Neural cell (in vitro differentiated cells): Measurements from ENCODE around the gene DUSP2. TPM values are rescaled to one million over a fixed set of nuclear protein-coding genes. Genes with fewer than 3 reads are reported as not detected.

ENCODE experiments used
- H2AFZ ChIP-seq: fragments of 200-600, 300-800 bp; sonication (generic), shearing (Covaris generic); 2 replicates; pipeline ENCODE4 v1.6.0; 2014; ENCODE audit warnings: low read depth, mild to moderate bottlenecking, antibody characterized with exemption, low read length, moderate library complexity
- H3F3A ChIP-seq: fragments of 200-600 bp; shearing (Covaris generic); 2 replicates; pipeline ENCODE4 v1.6.1; 2016; ENCODE audit warnings: mild to moderate bottlenecking, moderate library complexity, mixed read lengths, antibody characterized with exemption, low read length; ENCODE audit not compliant: insufficient read depth, poor library complexity, severe bottlenecking
- H3K27ac ChIP-seq: fragments of 200-600, 300-800 bp; sonication (generic), shearing (Covaris generic); 2 replicates; pipeline ENCODE4 v1.5.1; 2014; ENCODE audit warnings: mild to moderate bottlenecking, low read length, moderate library complexity
- H3K27me3 ChIP-seq: fragments of 300-800, 200-600 bp; sonication (generic), shearing (Covaris generic); 2 replicates; pipeline ENCODE4 v1.6.0; 2014; ENCODE audit warnings: mild to moderate bottlenecking, low read depth, low read length, moderate library complexity; ENCODE audit not compliant: insufficient read depth
- H3K36me3 ChIP-seq: fragments of 300-800, 200-600 bp; sonication (generic), shearing (Covaris generic); 2 replicates; pipeline ENCODE4 v1.5.1; 2014; ENCODE audit warnings: mild to moderate bottlenecking, antibody characterized with exemption, low read length, moderate library complexity; ENCODE audit not compliant: insufficient read depth
- H3K4me2 ChIP-seq: fragments of 300-800, 200-600 bp; sonication (generic), shearing (Covaris generic); 2 replicates; pipeline ENCODE4 v1.6.0; 2014; ENCODE audit warnings: mild to moderate bottlenecking, low read length
- H3K4me3 ChIP-seq: fragments of 300-800, 200-600 bp; sonication (generic), shearing (Covaris generic); 2 replicates; pipeline ENCODE4 v1.5.1; 2014; ENCODE audit warnings: mild to moderate bottlenecking, low read length, moderate library complexity
- H3K79me2 ChIP-seq: fragments of 200-600 bp; shearing (Covaris generic); replicated peaks from 2 replicates; pipeline ENCODE4 v1.6.0; 2014; ENCODE audit warnings: mild to moderate bottlenecking, low read length, moderate library complexity; ENCODE audit not compliant: insufficient read depth
- H3K9ac ChIP-seq: fragments of 300-800, 200-600 bp; sonication (generic), shearing (Covaris generic); 2 replicates; pipeline ENCODE4 v1.6.1; 2016; ENCODE audit warnings: mild to moderate bottlenecking, low read length, mixed read lengths
- H3K9me2 ChIP-seq: fragments of 200-600 bp; shearing (Covaris generic); 2 replicates; pipeline ENCODE4 v1.6.1; 2016; ENCODE audit warnings: mild to moderate bottlenecking, low read length, mixed read lengths; ENCODE audit not compliant: insufficient read depth
- H3K9me3 ChIP-seq: fragments of 200-600, 300-800 bp; sonication (generic), shearing (Covaris generic); 2 replicates; pipeline ENCODE4 v1.6.1; 2016; ENCODE audit warnings: mild to moderate bottlenecking, mixed run types, low read length, moderate library complexity, mixed read lengths
- H4K20me1 ChIP-seq: fragments of 200-600 bp; shearing (Covaris generic); 2 replicates; pipeline ENCODE4 v1.6.1; 2016; ENCODE audit warnings: mild to moderate bottlenecking, mixed run types; ENCODE audit not compliant: insufficient read depth
- EP300 ChIP-seq: fragments of 450-650 bp; conservative IDR thresholded peaks from 2 replicates; pipeline ENCODE4 v1.6.1; 2014; ENCODE audit warnings: antibody characterized with exemption, mild to moderate bottlenecking, moderate library complexity; ENCODE audit not compliant: poor library complexity, severe bottlenecking
- EZH2 ChIP-seq: fragments of 200-600, 300-800 bp; shearing (Covaris generic), sonication (generic); IDR thresholded peaks from 2 replicates; pipeline ENCODE4 v1.6.1; 2014; ENCODE audit warnings: antibody characterized with exemption, low read length, borderline replicate concordance, mild to moderate bottlenecking; ENCODE audit not compliant: insufficient read depth, poor library complexity, severe bottlenecking
- MXI1 ChIP-seq: fragments of 450-650 bp; conservative IDR thresholded peaks from 2 replicates; pipeline ENCODE4 v1.6.1; 2014; ENCODE audit warnings: antibody characterized with exemption, mild to moderate bottlenecking; ENCODE audit not compliant: poor library complexity, severe bottlenecking
- POLR2AphosphoS5 ChIP-seq: IDR thresholded peaks from 2 replicates; pipeline ENCODE4 v1.6.1; 2012
- RAD21 ChIP-seq: fragments of 450-650 bp; conservative IDR thresholded peaks from 2 replicates; pipeline ENCODE4 v1.6.1; 2014; ENCODE audit warnings: antibody characterized with exemption, mild to moderate bottlenecking, moderate library complexity
- SMC3 ChIP-seq: fragments of 450-650 bp; conservative IDR thresholded peaks from 2 replicates; pipeline ENCODE4 v1.6.1; 2014; ENCODE audit warnings: antibody characterized with exemption, mild to moderate bottlenecking, moderate library complexity; ENCODE audit not compliant: poor library complexity
- TAF1 ChIP-seq: IDR thresholded peaks from 2 replicates; pipeline ENCODE4 v1.6.1; 2012; ENCODE audit warnings: low read depth
- polyA plus RNA-seq: library from polyadenylated mRNA; depleted of rRNA; stranded (reverse); fragments of >200 nt; gene quantifications from 2 replicates; pipeline ENCODE4 v1.2.3, GENCODE V29; 2014
- TF ChIP-seq, protein P1 (sequence below): fragments of 450-650 bp; IDR thresholded peaks from 2 replicates; pipeline ENCODE4 v1.5.1; 2014; ENCODE audit warnings: antibody characterized with exemption, mild to moderate bottlenecking, moderate library complexity; ENCODE audit not compliant: poor library complexity, severe bottlenecking
- TF ChIP-seq, protein P2 (sequence below): IDR thresholded peaks from 2 replicates; pipeline ENCODE4 v1.6.1; 2012; ENCODE audit warnings: borderline replicate concordance

Gene DUSP2
- polyA plus RNA-seq, 1 donor from 2014 or later = 2.1 TPM

DNA sequence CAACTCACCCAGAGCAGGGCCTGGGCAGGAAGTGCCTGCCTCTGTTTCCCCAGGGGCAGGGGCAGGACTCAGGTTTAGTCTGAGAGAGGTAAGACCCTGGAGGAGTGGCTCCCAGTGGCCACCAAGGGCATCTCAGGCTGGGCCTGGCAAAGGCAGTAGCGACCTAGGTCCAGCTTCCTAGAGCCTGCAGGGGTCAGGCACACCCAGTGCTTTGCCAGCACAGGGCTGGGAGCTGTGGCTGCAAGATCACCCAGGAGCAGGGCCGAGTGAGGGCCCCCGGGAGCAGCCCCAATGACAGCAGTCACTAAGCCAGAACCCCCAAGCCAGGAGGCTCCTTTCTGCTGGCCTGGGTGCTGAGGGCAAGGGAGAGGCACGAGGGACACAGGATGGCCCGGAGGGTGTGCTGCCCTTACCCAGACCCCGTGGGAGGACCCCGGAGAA lies 8.8 kb upstream of the DUSP2 start:
- no peaks in the 10 kb centered on the region for H4K20me1 ChIP-seq
- H3K79me2 ChIP-seq = no peaks in the 10 kb centered on the region
- no peaks in the 10 kb centered on the region for H3K36me3 ChIP-seq
- no peaks in the 10 kb centered on the region for H3K27me3 ChIP-seq
- H3K27ac ChIP-seq = no peak overlapping the region
- TF ChIP-seq MXI1 = no peak
- TF ChIP-seq EZH2 = no peak
- TF ChIP-seq, protein P1, sequence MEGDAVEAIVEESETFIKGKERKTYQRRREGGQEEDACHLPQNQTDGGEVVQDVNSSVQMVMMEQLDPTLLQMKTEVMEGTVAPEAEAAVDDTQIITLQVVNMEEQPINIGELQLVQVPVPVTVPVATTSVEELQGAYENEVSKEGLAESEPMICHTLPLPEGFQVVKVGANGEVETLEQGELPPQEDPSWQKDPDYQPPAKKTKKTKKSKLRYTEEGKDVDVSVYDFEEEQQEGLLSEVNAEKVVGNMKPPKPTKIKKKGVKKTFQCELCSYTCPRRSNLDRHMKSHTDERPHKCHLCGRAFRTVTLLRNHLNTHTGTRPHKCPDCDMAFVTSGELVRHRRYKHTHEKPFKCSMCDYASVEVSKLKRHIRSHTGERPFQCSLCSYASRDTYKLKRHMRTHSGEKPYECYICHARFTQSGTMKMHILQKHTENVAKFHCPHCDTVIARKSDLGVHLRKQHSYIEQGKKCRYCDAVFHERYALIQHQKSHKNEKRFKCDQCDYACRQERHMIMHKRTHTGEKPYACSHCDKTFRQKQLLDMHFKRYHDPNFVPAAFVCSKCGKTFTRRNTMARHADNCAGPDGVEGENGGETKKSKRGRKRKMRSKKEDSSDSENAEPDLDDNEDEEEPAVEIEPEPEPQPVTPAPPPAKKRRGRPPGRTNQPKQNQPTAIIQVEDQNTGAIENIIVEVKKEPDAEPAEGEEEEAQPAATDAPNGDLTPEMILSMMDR = no peak
- TF ChIP-seq, protein P2, sequence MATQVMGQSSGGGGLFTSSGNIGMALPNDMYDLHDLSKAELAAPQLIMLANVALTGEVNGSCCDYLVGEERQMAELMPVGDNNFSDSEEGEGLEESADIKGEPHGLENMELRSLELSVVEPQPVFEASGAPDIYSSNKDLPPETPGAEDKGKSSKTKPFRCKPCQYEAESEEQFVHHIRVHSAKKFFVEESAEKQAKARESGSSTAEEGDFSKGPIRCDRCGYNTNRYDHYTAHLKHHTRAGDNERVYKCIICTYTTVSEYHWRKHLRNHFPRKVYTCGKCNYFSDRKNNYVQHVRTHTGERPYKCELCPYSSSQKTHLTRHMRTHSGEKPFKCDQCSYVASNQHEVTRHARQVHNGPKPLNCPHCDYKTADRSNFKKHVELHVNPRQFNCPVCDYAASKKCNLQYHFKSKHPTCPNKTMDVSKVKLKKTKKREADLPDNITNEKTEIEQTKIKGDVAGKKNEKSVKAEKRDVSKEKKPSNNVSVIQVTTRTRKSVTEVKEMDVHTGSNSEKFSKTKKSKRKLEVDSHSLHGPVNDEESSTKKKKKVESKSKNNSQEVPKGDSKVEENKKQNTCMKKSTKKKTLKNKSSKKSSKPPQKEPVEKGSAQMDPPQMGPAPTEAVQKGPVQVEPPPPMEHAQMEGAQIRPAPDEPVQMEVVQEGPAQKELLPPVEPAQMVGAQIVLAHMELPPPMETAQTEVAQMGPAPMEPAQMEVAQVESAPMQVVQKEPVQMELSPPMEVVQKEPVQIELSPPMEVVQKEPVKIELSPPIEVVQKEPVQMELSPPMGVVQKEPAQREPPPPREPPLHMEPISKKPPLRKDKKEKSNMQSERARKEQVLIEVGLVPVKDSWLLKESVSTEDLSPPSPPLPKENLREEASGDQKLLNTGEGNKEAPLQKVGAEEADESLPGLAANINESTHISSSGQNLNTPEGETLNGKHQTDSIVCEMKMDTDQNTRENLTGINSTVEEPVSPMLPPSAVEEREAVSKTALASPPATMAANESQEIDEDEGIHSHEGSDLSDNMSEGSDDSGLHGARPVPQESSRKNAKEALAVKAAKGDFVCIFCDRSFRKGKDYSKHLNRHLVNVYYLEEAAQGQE = no peak
- TF ChIP-seq EP300 = no peak
- no peaks in the 10 kb centered on the region for H3K9me3 ChIP-seq
- H3K4me3 ChIP-seq = no peak overlapping the region
- no peaks in the 10 kb centered on the region for H3K9me2 ChIP-seq
- no peaks in the 10 kb centered on the region for H3F3A ChIP-seq
- no peak overlapping the region for H2AFZ ChIP-seq
- no peak overlapping the region for H3K4me2 ChIP-seq
- no peak overlapping the region for H3K9ac ChIP-seq

DNA sequence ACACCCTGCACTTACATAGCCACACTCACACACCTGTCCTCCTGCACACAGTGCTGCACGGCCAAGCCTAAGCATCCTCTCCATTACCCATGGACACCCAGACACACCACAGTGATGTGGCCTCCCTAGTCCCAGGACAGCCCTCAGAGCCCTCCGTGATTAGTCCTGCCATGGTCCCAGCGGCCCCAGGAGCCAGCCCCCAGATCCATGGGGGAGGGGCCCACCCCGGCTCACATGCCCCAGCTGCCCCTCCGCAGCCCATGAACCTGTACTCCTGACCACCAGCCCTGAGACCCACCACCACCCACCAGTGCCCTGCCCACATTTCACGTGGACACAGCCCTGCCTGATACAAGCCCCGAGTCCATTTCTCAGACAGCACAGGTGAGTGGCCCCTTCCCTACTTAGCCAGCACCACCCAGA lies 8.1 kb upstream of the DUSP2 start:
- Histone ChIP-seq H3K4me2 (no peak overlapping the region), H3F3A (no peaks in the 10 kb centered on the region), H3K36me3 (no peaks in the 10 kb centered on the region), H3K9ac (no peak overlapping the region), H3K27ac (no peak overlapping the region), H3K79me2 (no peaks in the 10 kb centered on the region), H2AFZ (no peak overlapping the region), H3K9me2 (no peaks in the 10 kb centered on the region), H3K27me3 (no peaks in the 10 kb centered on the region), H3K4me3 (no peak overlapping the region), H4K20me1 (no peaks in the 10 kb centered on the region), H3K9me3 (no peaks in the 10 kb centered on the region)
- TF ChIP-seq MXI1 = no peak
- no peak for TF ChIP-seq RAD21
- TF ChIP-seq, protein P1 = no peak
- TF ChIP-seq, protein P2 = no peak
- no peak for TF ChIP-seq EP300
- no peak for TF ChIP-seq SMC3
- no peak for TF ChIP-seq POLR2AphosphoS5
- no peak for TF ChIP-seq TAF1
- no peak for TF ChIP-seq EZH2
